GM19240 (cell line): ENCODE results near the gene AICDA.
"Not testable (repeated sequence)": the region's sequence is repeated elsewhere in the genome, so short reads cannot be mapped to it uniquely, and the experiment has no call there.

Experiments used
- DNase-seq: peaks from one replicate; pipeline ENCODE4 v3.0.0; 2011; ENCODE audit warnings: low spot score; ENCODE audit not compliant: insufficient read length

Gene AICDA

DNA sequence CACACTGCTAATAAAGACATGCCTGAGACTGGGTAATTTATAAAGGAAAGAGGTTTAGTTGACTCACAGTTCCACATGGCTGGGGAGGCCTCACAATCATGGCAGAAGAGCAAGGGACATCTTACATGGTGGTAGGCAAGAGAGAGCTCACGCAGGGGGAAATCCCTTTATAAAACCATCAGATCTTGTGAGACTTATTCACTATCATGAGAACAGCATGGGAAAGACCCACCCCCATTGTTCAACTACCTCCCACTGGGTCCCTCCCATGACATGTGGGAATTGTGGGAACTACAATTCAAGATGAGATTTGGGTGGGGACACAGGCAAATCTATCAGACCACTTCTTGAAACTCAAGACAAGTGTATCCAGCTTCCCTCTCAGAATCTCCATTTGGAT, 1.2 kb upstream of the AICDA start:
- not testable (repeated sequence) for DNase-seq

DNA sequence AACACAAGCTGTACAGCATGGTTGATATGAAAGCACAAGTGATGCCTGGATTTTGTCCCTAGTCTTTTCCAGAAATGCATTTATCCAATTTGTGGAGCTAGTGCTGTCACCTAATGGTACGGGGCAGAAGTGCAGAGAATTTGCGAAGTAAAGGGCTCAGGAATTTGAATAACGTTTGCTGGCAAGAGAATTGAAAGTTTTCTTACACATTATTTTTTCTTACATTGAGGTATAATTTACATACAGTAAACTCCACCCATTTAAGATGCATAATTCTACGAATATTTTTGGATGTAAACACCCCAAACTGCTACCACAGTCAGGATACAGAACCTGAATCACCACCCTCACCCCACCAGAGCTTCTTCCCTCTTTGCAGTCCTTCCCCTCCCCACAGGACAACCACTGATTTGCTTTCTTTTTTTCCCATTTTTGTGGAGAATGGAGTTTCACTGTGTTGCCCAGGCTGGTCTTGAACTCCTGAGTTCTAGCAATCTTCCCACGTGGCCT, 3.5 kb downstream of the AICDA start:
- no peak for DNase-seq

DNA sequence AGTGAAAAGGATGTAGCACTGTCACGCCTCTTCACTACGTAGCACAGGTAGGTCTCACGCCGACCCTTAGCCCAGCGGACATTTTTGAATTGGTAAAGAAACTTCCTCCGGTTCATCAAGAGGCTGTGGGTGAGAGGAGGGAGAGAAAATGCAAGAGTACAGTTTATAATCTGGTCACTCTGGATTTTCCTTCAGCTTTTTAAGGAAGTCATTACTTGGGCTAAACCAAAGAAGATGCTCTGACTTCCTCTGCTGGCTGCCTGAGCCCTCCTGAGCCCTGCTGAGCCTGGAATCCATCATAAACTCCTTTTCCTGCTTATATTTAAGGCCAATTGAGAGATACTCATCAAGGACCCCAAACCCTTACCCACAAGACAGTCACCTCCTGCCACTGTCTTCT, 5.8 kb downstream of the AICDA start:
- DNase-seq = no peak

DNA sequence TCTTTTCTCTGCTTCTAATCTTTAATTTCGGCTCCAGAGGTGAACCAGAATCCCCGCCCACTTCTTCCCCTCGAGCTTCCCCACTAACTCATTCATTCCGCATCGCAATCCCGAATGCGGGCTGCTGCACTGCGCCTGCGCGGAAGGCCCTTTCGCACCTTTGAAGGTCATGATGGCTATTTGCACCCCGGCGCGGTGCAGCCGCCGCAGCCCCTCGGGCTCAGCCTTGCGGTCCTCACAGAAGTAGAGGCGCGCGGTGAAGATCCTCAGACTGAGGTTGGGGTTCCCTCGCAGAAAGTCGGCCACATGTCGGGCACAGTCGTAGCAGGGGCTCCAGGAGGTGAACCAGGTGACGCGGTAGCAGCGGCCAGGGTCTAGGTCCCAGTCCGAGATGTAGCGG, 7.6 kb downstream of the AICDA start:
- no peak for DNase-seq

DNA sequence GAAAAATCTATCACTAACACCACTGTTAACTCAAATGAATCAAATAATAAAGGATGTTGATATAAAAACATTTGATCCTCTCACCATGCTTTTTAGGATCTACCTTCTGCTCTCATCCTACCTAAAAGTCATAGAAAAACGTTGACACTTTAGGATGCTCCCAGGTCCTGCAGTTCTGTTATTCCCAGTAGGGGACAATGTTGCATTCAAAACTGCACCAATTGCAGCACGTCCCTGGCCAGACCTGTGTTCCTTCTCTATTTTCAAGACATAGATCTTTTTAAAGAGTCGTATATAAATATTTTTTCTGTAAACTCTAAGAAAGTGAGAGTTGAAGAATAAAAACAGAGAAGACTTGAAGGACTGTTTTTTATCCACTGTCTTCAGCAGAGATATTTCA, 8.8 kb downstream of the AICDA start:
- no peak for DNase-seq

DNA sequence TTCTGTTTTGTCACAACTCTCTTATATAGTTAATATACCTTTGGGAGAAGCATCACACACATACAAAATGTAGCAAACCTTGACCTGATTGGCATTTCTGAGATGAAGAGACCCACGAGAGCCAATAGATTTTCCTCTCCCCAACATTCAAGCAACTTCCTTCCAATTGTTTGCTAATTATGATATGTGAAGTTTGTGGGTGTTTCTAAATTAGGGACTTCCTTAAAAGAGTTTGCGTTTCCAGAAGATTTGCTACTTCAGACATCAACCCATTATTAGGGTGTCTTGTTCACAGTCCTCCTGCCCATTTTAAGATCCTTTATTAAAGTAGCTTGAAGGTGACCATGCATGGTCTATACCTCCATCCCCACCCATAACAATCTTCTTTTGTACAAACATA, 9.4 kb downstream of the AICDA start:
- no peak for DNase-seq

DNA sequence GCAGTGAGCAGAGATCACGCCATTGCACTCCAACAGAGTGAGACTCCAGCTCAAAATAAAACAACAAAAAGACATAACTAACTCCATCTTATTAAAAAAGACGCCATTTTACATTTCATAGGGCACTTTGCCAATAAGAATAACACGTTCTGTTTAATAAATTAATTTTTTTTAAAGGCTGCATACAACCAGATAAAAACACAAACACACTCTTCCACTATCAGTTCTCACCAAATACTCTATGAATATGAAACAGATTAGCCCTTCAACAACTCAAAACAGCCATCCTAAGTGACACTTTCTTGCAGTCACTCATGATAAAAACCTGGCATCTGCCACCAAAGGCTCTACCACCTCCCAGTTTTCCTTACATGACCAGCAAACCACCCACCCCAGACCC, 16.1 kb downstream of the AICDA start:
- DNase-seq = no peak

DNA sequence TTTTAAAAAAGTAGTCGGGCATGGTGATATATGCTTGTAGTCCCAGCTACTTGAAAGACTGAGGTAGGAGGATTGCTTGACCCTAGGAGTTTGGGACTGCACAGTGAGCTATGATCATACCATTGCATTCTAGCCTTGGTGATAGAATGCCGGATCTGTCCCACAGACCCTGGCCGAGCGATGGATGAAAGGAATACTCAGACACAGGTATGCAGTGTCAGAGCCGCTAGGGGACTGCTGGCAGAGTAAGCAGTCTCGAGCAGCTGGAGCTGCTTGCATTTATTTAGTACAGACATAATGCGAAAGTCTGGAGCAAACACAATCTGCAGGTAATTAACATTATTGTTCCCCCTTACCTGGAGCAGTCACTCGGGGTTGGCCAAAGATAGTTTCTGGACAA, 18.6 kb downstream of the AICDA start:
- no peak for DNase-seq

DNA sequence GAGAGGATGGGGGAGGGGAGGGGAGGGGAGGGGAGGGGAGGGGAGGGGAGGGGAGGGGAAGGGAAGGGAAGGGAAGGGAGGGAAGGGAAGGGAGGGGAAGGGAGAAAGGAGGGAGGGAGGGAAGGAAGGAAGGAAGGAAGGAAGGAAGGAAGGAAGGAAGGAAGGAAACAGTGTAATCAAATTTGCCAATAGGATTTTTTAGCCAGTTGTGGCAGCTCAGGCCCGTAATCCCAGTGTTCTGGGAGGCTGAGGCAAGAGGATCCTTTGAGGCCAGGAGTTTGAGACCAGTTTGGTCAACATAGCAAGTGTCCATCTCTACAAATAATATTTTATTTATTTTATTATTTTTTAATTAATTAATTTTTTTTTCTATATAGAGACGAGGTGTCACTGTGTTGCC, 19.4 kb downstream of the AICDA start:
- DNase-seq = no peak

DNA sequence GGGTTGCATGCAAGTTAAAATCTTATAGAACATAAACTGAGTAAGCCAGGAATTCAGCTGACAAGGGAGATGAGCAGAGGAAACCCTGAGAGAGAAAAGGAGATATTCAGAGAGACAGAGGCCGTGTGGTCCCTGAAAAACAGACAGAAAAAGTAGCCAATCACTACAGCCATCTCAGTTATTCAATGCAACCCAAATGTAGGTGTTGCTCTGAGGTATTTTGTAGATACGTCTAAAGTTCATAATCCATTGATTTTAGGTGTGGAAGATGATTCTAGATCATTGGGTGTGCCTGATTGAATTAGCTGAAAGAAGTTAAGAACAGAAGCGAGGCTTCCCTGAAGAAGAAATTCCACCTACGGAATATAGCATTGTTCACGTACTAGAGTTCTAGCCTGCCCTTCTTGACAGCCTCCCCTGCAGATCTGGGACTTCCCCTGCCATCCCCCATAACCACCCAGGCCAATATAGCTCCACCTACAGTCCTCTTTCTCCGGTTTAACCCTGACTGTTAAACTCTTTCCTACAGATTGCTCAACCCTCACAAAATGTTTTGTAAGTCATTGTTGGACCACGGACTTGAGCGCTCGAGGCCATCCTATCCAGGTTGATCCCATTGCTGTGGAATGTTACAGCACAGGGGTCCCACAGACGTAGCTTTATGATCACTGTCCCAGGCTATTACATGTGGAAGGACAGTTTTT, 21.7 kb downstream of the AICDA start:
- peak; percentile 64 for DNase-seq

DNA sequence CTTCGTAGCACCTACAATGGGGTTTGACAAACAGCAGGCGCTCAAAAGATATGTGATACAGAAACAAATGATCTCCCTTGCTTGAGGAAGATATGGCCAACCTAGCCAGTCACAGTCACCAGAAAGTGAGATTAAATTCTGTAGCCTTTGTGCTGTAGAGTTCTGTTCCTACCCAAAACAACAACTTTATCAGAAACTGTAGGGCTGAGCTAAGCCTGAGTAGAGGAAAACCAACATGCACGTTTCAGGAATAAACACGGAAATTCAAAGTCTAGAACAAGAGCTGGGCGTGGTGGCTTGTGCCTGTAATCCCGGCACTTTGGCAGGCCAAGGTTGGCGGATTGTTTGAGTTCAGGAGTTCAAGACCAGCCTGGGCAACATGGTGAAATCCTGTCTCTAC, 23.0 kb downstream of the AICDA start:
- no peak for DNase-seq

DNA sequence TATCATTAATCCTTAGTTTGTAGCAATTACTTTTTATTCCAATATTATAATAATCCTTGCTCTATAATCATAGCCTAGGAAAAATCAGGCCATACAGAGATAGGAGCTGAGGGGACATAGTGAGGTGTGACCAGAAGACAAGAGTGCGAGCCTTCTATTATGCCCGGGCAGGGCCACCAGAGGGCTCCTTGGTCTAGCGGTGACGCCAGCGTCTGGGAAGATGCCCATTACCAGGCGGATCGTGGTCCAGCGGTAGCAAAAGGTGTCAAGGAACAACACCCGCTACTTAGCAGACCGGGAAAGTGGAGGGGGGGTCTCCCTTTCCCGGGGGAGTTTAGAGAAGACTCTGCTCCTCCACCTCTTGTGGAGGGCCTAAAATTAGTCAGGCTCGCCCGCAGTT, 28.2 kb downstream of the AICDA start:
- DNase-seq = not testable (repeated sequence)

DNA sequence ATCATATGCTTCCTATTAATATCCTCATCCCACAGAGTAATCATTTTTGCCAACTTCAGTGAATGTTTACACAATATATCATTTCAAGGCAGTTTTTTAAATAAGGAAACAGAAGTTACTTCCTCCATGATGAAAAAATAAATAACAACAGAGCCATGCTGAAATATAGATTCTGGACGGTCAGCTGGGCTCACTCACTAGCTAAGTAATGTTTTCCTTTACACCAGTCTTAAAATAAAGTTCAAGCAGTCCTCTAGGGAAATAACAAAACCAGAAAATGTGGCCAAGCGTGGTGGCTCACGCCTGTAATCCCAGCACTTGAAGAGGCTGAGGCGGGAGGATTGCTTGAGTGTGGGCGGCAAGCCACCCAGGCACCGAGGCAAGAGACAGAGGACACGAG, 28.7 kb downstream of the AICDA start:
- DNase-seq = no peak

DNA sequence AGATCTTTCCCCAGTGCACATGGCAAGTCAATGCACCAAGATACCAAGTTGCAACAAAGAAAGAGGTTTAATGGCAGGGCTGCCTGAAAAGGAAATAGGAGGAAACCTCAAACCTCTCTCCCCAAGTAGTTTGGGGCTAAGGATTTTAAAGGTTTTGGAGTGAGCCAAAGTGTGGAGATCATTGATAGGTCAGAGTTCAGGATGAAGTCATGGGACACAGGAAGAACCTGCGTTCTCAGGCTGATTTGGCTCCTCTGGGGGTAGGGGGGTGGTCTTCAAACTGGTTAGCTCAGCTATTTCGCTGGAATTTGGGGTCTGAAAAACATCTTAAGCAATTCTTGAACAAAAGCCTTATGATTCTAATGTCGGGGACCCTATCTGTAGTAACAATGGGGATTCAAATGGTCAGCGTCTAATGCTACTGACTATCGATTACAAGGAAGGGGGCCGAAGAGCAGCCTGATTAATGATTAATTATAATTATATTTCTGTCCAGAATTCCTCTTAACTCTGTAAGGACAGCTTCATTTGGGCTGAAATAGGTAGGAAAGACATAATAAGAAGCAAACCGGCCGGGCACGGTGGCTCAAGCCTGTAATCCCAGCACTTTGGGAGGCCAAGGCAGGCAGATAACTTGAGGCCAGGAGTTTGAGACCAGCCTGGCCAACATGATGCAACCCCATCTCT, 31.4 kb downstream of the AICDA start:
- DNase-seq = no peak

DNA sequence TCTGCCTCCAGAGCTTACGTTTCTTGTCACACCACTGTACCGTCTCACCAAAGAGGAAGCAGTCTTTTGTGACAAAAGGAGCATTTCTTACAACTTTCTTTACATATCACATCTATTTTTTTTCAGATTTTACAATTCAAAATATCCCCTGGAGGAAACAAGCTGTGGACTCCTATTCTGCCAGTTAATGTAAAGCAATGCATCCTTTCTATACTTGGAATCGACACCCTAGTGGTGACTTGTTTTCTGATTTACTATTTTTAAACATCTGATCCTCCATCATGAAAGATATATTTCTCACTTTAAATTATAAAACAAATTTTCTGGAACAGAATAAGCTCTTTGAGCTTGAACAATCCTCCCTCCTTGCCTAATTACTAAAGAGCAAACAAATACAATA, 34.8 kb downstream of the AICDA start:
- DNase-seq = no peak

DNA sequence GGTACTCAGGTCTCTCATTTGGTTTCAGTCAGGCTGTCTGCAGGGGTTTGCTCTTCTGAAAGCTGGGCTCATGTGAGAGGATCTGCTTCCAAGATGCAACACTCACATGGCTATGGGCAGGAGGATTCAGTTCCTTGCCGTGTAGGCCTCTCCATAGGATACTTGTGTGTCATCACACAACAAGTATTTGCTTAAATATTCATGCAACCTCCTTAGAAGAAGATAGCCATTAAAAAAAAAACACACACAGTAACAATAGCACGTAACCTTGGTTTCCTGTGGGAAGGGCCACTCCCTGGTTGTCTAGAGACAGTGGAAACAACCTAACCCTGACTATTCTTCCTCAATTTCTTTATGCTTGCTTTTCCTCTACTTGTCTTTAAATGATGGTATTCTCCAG, 40.2 kb downstream of the AICDA start:
- no peak for DNase-seq

DNA sequence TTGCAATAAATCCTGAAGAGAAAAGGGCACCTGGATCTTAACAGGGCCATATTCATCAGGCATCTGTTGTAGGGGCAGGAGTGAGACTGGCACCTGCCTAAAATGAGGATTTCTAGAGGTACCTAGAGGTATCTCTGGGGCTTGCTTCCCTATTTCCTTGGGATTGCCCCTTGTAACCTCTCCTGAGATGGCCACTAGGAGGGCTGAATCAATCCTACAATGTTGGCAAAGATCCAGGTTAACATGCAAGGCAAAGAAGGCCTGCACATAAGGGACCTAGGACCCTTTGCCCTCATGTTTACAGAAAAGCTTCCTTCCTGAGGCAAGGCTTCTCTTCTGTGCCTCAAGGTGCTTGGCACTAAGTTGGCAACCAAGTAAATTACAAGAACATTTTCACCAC, 46.1 kb downstream of the AICDA start:
- DNase-seq = no peak

DNA sequence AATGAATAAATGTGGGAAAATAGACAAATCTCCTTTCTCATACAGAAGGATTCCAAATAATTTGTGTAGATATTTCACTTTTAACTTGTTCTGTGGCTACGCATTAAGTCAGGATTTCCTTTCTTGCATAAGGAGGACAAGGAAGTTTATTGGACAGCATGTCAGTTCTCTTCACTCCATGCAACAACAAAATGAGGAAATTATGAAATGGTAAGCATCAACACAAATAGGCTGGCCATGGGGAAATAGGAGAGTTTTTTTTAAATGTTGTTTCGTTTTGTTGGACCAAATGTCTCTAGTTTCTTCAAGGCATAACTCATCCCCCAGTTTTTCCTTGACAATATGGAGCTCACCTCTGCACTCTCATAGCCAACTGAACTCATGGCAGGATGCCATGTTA, 46.6 kb downstream of the AICDA start:
- DNase-seq = not testable (repeated sequence)

DNA sequence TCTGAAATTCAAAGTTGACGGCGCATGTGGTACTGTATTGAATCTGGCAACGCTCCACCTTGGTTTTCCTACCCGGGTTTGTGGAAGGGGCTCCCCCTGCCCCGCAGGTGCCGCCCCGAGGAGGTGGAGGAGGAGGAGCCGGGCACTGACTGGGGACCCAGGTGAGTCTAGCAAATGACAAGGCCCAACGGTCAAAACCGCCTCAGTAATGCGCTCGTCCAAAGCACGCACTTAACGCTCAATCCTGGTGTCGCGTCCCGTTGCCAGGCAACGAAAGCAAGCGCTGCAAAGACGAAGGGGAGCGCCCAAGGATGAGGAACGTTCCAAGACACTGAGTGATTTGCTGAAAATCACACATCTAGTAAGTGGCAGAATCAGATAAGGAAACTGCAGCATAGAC, 48.0 kb downstream of the AICDA start:
- DNase-seq = no peak

DNA sequence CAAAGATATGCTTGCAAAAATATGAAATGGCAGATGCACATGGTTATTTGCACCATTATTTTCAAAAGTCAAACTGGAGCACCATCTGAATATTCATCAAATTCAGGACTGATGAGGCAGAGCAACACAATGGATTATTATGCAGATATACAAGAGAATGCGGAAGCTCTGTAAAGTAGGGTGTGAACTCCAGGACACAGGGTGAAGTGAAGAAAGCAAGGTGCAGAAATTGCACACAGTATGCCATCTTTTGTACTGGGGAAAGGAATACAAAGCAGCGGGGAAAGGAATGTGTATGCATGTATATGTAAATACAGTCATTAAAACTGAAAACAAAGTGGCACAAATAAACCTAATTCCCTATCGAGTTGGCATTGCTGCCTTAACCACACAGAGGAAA, 49.3 kb downstream of the AICDA start:
- no peak for DNase-seq

DNA sequence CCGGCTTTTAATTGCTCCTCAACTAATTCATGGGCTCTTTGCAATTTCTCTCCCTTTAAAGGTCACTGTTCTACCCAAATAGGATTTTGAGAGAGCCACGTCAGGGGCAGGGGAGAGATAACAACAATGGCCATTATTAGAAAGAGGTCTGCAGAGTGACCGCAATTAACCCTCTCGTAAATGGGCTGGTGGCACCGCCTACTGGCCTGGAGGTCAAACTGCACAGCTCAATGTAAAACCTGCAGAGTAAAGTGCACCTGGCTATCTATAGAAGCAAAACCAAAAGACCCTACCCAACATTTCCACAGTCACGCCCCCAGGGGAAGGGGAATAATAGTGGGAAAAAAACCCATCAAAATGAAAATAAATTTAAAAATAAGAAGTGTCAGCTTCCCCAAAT, 50.3 kb downstream of the AICDA start:
- DNase-seq = no peak

DNA sequence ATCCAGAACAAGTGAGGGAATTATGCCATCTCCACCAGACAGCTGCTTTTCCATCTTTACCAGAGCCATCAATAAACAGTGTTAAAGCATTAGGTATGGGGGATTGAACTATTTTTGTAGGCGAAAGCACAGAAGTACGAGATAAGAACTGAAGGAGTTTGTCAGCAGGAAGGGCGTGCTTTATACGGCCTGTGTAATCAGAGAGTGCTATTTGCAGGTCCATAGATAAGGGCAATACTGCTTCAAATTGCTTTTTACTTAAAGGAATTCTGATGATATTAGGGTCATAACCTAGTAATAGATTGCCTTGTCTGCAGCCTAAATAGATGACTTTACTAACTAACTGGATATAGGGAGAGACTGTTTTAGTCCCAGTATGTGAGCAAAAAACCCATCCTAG, 51.6 kb downstream of the AICDA start:
- no peak for DNase-seq

DNA sequence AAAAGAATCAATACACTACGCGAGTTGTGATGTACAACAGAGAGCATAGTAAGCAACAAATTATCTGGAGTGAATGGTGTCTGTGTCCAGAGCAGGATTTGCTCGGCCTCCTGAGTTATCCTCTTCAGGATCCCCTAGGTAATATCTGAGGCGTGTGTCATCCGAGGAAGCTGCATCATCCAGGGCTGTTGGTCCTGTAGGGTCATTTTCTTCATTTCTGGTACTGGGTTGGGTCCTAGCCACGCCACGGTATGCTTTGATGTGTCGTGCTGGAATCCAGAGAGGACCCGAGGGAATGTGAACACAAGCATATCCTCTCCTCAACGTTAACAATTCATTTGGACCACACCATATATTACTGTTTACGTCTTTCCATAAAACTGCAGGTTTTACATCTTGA, 53.0 kb downstream of the AICDA start:
- DNase-seq = no peak
